ENCODE results near the gene PGM2L1. TPM values are rescaled to one million over a fixed set of nuclear protein-coding genes. Genes with fewer than 3 reads are reported as not detected.

Gene PGM2L1
- total RNA-seq, 2 donors from 2014 or later = 12.0 to 16.1 TPM

- no peaks in the 10 kb centered on the region for H3K36me3 Mint-ChIP-seq (ENCODE audit: low read depth)
- H3K9me3 Mint-ChIP-seq = peaks cover 13% of the 10 kb centered on the region
- H3K4me1 Mint-ChIP-seq = no peaks in the 10 kb centered on the region
- H3K27ac Mint-ChIP-seq = no peak overlapping the region
- Histone ChIP-seq H3K36me3 (ENCODE audit: control insufficient read depth, insufficient read depth, low read length) (no peaks in the 10 kb centered on the region), H3K27ac (ENCODE audit: low read depth, low read length) (no peak overlapping the region), H3K27me3 (ENCODE audit: control insufficient read depth, insufficient read depth, low read length, poor library complexity, severe bottlenecking) (no peaks in the 10 kb centered on the region), H3K4me3 (ENCODE audit: low read length) (no peak overlapping the region), H3K9me3 (ENCODE audit: control insufficient read depth, low read length) (no peaks in the 10 kb centered on the region), H3K4me1 (ENCODE audit: control insufficient read depth, insufficient read depth, low read length) (no peaks in the 10 kb centered on the region), H3K9ac (ENCODE audit: extremely low read depth, low read length, poor library complexity, severe bottlenecking) (no peak overlapping the region)
- no peak for DNase-seq
- H3K27me3 Mint-ChIP-seq (ENCODE audit: insufficient read depth) = no peaks in the 10 kb centered on the region
- TF ChIP-seq, protein P1, sequence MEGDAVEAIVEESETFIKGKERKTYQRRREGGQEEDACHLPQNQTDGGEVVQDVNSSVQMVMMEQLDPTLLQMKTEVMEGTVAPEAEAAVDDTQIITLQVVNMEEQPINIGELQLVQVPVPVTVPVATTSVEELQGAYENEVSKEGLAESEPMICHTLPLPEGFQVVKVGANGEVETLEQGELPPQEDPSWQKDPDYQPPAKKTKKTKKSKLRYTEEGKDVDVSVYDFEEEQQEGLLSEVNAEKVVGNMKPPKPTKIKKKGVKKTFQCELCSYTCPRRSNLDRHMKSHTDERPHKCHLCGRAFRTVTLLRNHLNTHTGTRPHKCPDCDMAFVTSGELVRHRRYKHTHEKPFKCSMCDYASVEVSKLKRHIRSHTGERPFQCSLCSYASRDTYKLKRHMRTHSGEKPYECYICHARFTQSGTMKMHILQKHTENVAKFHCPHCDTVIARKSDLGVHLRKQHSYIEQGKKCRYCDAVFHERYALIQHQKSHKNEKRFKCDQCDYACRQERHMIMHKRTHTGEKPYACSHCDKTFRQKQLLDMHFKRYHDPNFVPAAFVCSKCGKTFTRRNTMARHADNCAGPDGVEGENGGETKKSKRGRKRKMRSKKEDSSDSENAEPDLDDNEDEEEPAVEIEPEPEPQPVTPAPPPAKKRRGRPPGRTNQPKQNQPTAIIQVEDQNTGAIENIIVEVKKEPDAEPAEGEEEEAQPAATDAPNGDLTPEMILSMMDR (conservative IDR thresholded peaks at IDR 0.05) = no peak
- WGBS, 2 experiments (ENCODE audit: insufficient coverage in 1 of 2, insufficient read length in 1 of 2) = 88 to 92% methylated on average over 2 to 3 of the region's 3 CpGs
- no peak overlapping the region for H3K4me3 Mint-ChIP-seq
Measured at GRCh38 chr11:74429205-74429604, 31.0 kb upstream of the PGM2L1 start.

GRCh38 chr11:74427384-74427886, 29.2 kb upstream of the PGM2L1 start:
- no peak overlapping the region for H3K4me3 ChIP-seq (ENCODE audit: low read length)
- no peaks in the 10 kb centered on the region for H3K27me3 ChIP-seq (ENCODE audit: control insufficient read depth, insufficient read depth, low read length, poor library complexity, severe bottlenecking)
- no peak overlapping the region for H3K4me3 Mint-ChIP-seq
- H3K4me1 Mint-ChIP-seq = no peaks in the 10 kb centered on the region
- TF ChIP-seq, protein P1 (conservative IDR thresholded peaks at IDR 0.05) = no peak
- H3K36me3 Mint-ChIP-seq (ENCODE audit: low read depth) = no peaks in the 10 kb centered on the region
- H3K4me1 ChIP-seq (ENCODE audit: control insufficient read depth, insufficient read depth, low read length) = no peaks in the 10 kb centered on the region
- no peaks in the 10 kb centered on the region for H3K9me3 ChIP-seq (ENCODE audit: control insufficient read depth, low read length)
- H3K27me3 Mint-ChIP-seq (ENCODE audit: insufficient read depth) = no peaks in the 10 kb centered on the region
- peaks cover 15% of the 10 kb centered on the region for H3K9me3 Mint-ChIP-seq
- no peak overlapping the region for H3K27ac Mint-ChIP-seq
- DNase-seq = no peak
- no peak overlapping the region for H3K9ac ChIP-seq (ENCODE audit: extremely low read depth, low read length, poor library complexity, severe bottlenecking)
- WGBS, 2 experiments (ENCODE audit: insufficient coverage in 1 of 2, insufficient read length in 1 of 2) = 92% methylated on average over 2 of the region's 4 CpGs; no CpG with 5 or more reads in 1 of the 2 experiments
- no peaks in the 10 kb centered on the region for H3K36me3 ChIP-seq (ENCODE audit: control insufficient read depth, insufficient read depth, low read length)
- no peak overlapping the region for H3K27ac ChIP-seq (ENCODE audit: low read depth, low read length)

DNA sequence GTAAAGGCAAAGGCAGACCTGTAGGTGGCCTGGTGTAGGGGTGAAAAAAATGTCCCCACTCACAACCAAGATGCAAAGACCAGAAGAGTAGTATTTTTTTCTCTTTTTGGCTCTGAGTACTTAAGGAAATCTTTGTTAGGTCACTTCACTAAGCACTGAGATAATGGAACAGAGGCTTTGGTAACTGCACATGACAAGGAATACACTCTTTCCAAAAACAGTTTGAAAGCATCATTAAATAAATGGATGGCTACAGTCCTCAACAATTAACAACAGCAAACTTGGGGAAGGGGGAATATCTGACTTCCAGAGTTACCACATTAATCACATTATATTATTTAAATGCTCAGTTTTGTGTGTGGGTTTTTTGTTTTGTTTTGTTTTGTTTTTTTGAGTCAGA, 26.9 kb upstream of the PGM2L1 start:
- peaks cover 15% of the 10 kb centered on the region for H3K9me3 Mint-ChIP-seq
- Histone ChIP-seq H3K36me3 (ENCODE audit: control insufficient read depth, insufficient read depth, low read length) (no peaks in the 10 kb centered on the region), H3K4me1 (ENCODE audit: control insufficient read depth, insufficient read depth, low read length) (no peaks in the 10 kb centered on the region), H3K27me3 (ENCODE audit: control insufficient read depth, insufficient read depth, low read length, poor library complexity, severe bottlenecking) (no peaks in the 10 kb centered on the region), H3K27ac (ENCODE audit: low read depth, low read length) (no peak overlapping the region), H3K9me3 (ENCODE audit: control insufficient read depth, low read length) (no peaks in the 10 kb centered on the region), H3K4me3 (ENCODE audit: low read length) (no peak overlapping the region), H3K9ac (ENCODE audit: extremely low read depth, low read length, poor library complexity, severe bottlenecking) (no peak overlapping the region)
- no peak for DNase-seq
- H3K36me3 Mint-ChIP-seq (ENCODE audit: low read depth) = no peaks in the 10 kb centered on the region
- no peak overlapping the region for H3K27ac Mint-ChIP-seq
- TF ChIP-seq, protein P1 (conservative IDR thresholded peaks at IDR 0.05) = no peak
- no peak overlapping the region for H3K4me3 Mint-ChIP-seq
- peaks cover 2% of the 10 kb centered on the region for H3K4me1 Mint-ChIP-seq
- no peaks in the 10 kb centered on the region for H3K27me3 Mint-ChIP-seq (ENCODE audit: insufficient read depth)

Data from endodermal cell (in vitro differentiated cells).